Neural cell (in vitro differentiated cells): ENCODE data around the gene ZNF439.

Experiments used
- CTCF ChIP-seq: fragments of 450-650 bp; IDR thresholded peaks from 2 replicates; pipeline ENCODE4 v1.5.1; 2014; ENCODE audit warnings: antibody characterized with exemption, mild to moderate bottlenecking, moderate library complexity; ENCODE audit not compliant: poor library complexity, severe bottlenecking
- EP300 ChIP-seq: fragments of 450-650 bp; conservative IDR thresholded peaks from 2 replicates; pipeline ENCODE4 v1.6.1; 2014; ENCODE audit warnings: antibody characterized with exemption, mild to moderate bottlenecking, moderate library complexity; ENCODE audit not compliant: poor library complexity, severe bottlenecking
- EZH2 ChIP-seq: fragments of 200-600, 300-800 bp; shearing (Covaris generic), sonication (generic); IDR thresholded peaks from 2 replicates; pipeline ENCODE4 v1.6.1; 2014; ENCODE audit warnings: antibody characterized with exemption, low read length, borderline replicate concordance, mild to moderate bottlenecking; ENCODE audit not compliant: insufficient read depth, poor library complexity, severe bottlenecking
- MXI1 ChIP-seq: fragments of 450-650 bp; conservative IDR thresholded peaks from 2 replicates; pipeline ENCODE4 v1.6.1; 2014; ENCODE audit warnings: antibody characterized with exemption, mild to moderate bottlenecking; ENCODE audit not compliant: poor library complexity, severe bottlenecking
- POLR2AphosphoS5 ChIP-seq: IDR thresholded peaks from 2 replicates; pipeline ENCODE4 v1.6.1; 2012
- RAD21 ChIP-seq: fragments of 450-650 bp; conservative IDR thresholded peaks from 2 replicates; pipeline ENCODE4 v1.6.1; 2014; ENCODE audit warnings: antibody characterized with exemption, mild to moderate bottlenecking, moderate library complexity
- REST ChIP-seq: IDR thresholded peaks from 2 replicates; pipeline ENCODE4 v1.6.1; 2012; ENCODE audit warnings: borderline replicate concordance
- SMC3 ChIP-seq: fragments of 450-650 bp; conservative IDR thresholded peaks from 2 replicates; pipeline ENCODE4 v1.6.1; 2014; ENCODE audit warnings: antibody characterized with exemption, mild to moderate bottlenecking, moderate library complexity; ENCODE audit not compliant: poor library complexity
- TAF1 ChIP-seq: IDR thresholded peaks from 2 replicates; pipeline ENCODE4 v1.6.1; 2012; ENCODE audit warnings: low read depth

DNA sequence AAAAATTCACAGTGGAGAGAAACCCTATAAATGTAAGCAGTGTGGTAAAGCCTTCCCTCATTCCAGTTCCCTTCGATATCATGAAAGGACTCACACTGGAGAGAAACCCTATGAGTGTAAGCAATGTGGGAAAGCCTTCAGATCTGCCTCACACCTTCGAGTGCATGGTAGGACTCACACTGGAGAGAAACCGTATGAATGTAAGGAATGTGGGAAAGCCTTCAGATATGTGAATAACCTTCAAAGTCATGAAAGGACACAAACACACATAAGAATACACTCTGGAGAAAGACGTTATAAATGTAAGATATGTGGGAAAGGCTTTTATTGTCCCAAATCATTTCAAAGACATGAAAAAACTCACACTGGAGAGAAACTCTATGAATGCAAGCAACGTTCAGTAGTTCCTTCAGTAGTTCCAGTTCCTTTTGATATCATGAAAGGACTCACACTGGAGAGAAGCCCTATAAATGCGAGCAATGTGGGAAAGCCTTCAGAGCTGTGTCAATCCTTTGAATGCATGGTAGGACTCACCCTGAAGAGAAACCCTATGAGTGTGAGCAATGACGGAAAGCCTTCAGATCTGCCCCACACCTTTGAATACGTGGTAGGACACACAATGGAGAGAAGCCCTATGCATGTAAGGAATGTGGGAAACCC is 16.1 kb upstream of the ZNF439 start:
- TF ChIP-seq CTCF: no peak
- TF ChIP-seq SMC3: no peak
- no peak for TF ChIP-seq EP300
- TF ChIP-seq EZH2: no peak
- no peak for TF ChIP-seq POLR2AphosphoS5
- TF ChIP-seq TAF1: no peak
- TF ChIP-seq MXI1: no peak
- no peak for TF ChIP-seq REST
- no peak for TF ChIP-seq RAD21
